HepG2 (cell line): ENCODE data around the gene TMEM59. TPM values are rescaled to one million over a fixed set of nuclear protein-coding genes. Genes with fewer than 3 reads are reported as not detected.

Source experiments
- CBFB ChIP-seq: sonication (generic); formaldehyde crosslinking; IDR thresholded peaks from 2 replicates; pipeline ENCODE4 v1.4.0; 2020; ENCODE audit warnings: missing genetic modification reagents
- ELK4 ChIP-seq: sonication (generic); formaldehyde crosslinking; IDR thresholded peaks from 2 replicates; pipeline ENCODE4 v1.9.0; 2021; ENCODE audit warnings: missing genetic modification reagents, borderline replicate concordance
- SIN3B ChIP-seq: fragments of 150-350 bp; IDR thresholded peaks from 2 replicates; pipeline ENCODE4 v1.6.1; 2014; ENCODE audit warnings: low read length
- STAT5B ChIP-seq: sonication (generic); formaldehyde crosslinking; IDR thresholded peaks from 2 replicates; pipeline ENCODE4 v1.4.0; 2020; ENCODE audit warnings: missing genetic modification reagents
- STAT6 ChIP-seq: sonication (generic); formaldehyde crosslinking; IDR thresholded peaks from 2 replicates; pipeline ENCODE4 v1.4.0; 2020; ENCODE audit warnings: missing genetic modification reagents, mild to moderate bottlenecking, borderline replicate concordance
- TFDP1 ChIP-seq: IDR thresholded peaks from 2 replicates; pipeline ENCODE4 v1.6.1; 2016; ENCODE audit warnings: missing compliant biosample characterization, missing genetic modification reagents, borderline replicate concordance
- THYN1 ChIP-seq: sonication (generic); formaldehyde crosslinking; IDR thresholded peaks from 2 replicates; pipeline ENCODE4 v1.8.1; 2023; ENCODE audit warnings: low read depth, mild to moderate bottlenecking, moderate library complexity, missing genetic modification reagents, borderline replicate concordance
- ZBTB7B ChIP-seq: sonication (generic); formaldehyde crosslinking; IDR thresholded peaks from 2 replicates; pipeline ENCODE4 v1.4.0; 2020; ENCODE audit warnings: missing genetic modification reagents
- ZFP1 ChIP-seq: IDR thresholded peaks from 2 replicates; pipeline ENCODE4 v1.6.1; 2016
- ZNF12 ChIP-seq: sonication (generic); formaldehyde crosslinking; IDR thresholded peaks from 2 replicates; pipeline ENCODE4 v1.5.0; 2020; ENCODE audit warnings: missing genetic modification reagents
- ZNF235 ChIP-seq: sonication (generic); formaldehyde crosslinking; IDR thresholded peaks from 2 replicates; pipeline ENCODE4 v1.8.1; 2023; ENCODE audit warnings: mild to moderate bottlenecking, missing genetic modification reagents, borderline replicate concordance
- ZNF282 ChIP-seq: fragments of 450-650 bp; IDR thresholded peaks from 2 replicates; pipeline ENCODE4 v1.6.1; 2018; ENCODE audit not compliant: partially characterized antibody
- ZNF331 ChIP-seq: sonication (generic); formaldehyde crosslinking; IDR thresholded peaks from 2 replicates; pipeline ENCODE4 v1.4.0; 2020; ENCODE audit warnings: missing genetic modification reagents
- ZNF788 ChIP-seq: sonication (generic); formaldehyde crosslinking; IDR thresholded peaks from 2 replicates; pipeline ENCODE4 v1.5.0; 2020; ENCODE audit warnings: mild to moderate bottlenecking, missing genetic modification reagents, borderline replicate concordance
- polyA plus RNA-seq, 8 experiments: library from polyadenylated mRNA; depleted of rRNA in 3 of 8; stranded (reverse) in 7 of 8; unstranded in 1 of 8; fragments of >200 nt; fragmentation: Illumina TruSeq in 4 of 8; extraction: Trizol in 4 of 8; gene quantifications; 2 replicates each; pipeline versions ENCODE4 v1.2.1 to v1.2.3, GENCODE V29; 2011 to 2016; ENCODE audit warnings: low read depth in 4 of 8, missing spikeins in 1 of 8, mixed read lengths in 1 of 8; ENCODE audit not compliant: insufficient read depth in 1 of 8
- total RNA-seq, 5 experiments: library from RNA; depleted of rRNA; stranded (reverse); fragments of >200 nt; fragmentation: Illumina TruSeq; extraction: Trizol; gene quantifications; 2 replicates each; pipeline ENCODE4 v1.2.3, GENCODE V29; 2016; ENCODE audit warnings: low read depth in 1 of 5
- TF ChIP-seq, protein P1 (sequence below): IDR thresholded peaks from 2 replicates; pipeline ENCODE4 v1.6.1; 2016; ENCODE audit warnings: low read depth, missing genetic modification reagents, missing compliant biosample characterization
- TF ChIP-seq, protein P2 (sequence below): IDR thresholded peaks from 2 replicates; pipeline ENCODE4 v1.6.1; 2016; ENCODE audit warnings: low read depth, control low read depth
- TF ChIP-seq, protein P3 (sequence below): sonication (generic); formaldehyde crosslinking; IDR thresholded peaks from 2 replicates; pipeline ENCODE4 v1.5.0; 2020; ENCODE audit warnings: mild to moderate bottlenecking, low read depth, missing genetic modification reagents, borderline replicate concordance

The TMEM59 gene
- total and polyA plus RNA-seq, 2 of the 13 experiments (the other 11 are each of a cell fraction or from before 2014, with no cell fraction given): 147 to 363 TPM

GRCh38 chr1:53992085-53992874 is 60.7 kb downstream of the TMEM59 start (continued):
- TF ChIP-seq, protein P1, sequence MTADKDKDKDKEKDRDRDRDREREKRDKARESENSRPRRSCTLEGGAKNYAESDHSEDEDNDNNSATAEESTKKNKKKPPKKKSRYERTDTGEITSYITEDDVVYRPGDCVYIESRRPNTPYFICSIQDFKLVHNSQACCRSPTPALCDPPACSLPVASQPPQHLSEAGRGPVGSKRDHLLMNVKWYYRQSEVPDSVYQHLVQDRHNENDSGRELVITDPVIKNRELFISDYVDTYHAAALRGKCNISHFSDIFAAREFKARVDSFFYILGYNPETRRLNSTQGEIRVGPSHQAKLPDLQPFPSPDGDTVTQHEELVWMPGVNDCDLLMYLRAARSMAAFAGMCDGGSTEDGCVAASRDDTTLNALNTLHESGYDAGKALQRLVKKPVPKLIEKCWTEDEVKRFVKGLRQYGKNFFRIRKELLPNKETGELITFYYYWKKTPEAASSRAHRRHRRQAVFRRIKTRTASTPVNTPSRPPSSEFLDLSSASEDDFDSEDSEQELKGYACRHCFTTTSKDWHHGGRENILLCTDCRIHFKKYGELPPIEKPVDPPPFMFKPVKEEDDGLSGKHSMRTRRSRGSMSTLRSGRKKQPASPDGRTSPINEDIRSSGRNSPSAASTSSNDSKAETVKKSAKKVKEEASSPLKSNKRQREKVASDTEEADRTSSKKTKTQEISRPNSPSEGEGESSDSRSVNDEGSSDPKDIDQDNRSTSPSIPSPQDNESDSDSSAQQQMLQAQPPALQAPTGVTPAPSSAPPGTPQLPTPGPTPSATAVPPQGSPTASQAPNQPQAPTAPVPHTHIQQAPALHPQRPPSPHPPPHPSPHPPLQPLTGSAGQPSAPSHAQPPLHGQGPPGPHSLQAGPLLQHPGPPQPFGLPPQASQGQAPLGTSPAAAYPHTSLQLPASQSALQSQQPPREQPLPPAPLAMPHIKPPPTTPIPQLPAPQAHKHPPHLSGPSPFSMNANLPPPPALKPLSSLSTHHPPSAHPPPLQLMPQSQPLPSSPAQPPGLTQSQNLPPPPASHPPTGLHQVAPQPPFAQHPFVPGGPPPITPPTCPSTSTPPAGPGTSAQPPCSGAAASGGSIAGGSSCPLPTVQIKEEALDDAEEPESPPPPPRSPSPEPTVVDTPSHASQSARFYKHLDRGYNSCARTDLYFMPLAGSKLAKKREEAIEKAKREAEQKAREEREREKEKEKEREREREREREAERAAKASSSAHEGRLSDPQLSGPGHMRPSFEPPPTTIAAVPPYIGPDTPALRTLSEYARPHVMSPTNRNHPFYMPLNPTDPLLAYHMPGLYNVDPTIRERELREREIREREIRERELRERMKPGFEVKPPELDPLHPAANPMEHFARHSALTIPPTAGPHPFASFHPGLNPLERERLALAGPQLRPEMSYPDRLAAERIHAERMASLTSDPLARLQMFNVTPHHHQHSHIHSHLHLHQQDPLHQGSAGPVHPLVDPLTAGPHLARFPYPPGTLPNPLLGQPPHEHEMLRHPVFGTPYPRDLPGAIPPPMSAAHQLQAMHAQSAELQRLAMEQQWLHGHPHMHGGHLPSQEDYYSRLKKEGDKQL (CRISPR knock-in tag): no peak
- TF ChIP-seq STAT6 (no peak), ZNF282 (no peak), ZFP1 (no peak), STAT5B (CRISPR knock-in tag) (no peak), ZNF12 (CRISPR knock-in tag) (no peak), ZNF331 (CRISPR knock-in tag) (peak; percentile 53), ZNF788 (CRISPR knock-in tag) (no peak), ZNF235 (CRISPR knock-in tag) (no peak), CBFB (CRISPR knock-in tag) (no peak), SIN3B (no peak), TFDP1 (CRISPR knock-in tag) (no peak), ELK4 (CRISPR knock-in tag) (no peak), ZBTB7B (no peak), THYN1 (CRISPR knock-in tag) (no peak)
- TF ChIP-seq, protein P2, sequence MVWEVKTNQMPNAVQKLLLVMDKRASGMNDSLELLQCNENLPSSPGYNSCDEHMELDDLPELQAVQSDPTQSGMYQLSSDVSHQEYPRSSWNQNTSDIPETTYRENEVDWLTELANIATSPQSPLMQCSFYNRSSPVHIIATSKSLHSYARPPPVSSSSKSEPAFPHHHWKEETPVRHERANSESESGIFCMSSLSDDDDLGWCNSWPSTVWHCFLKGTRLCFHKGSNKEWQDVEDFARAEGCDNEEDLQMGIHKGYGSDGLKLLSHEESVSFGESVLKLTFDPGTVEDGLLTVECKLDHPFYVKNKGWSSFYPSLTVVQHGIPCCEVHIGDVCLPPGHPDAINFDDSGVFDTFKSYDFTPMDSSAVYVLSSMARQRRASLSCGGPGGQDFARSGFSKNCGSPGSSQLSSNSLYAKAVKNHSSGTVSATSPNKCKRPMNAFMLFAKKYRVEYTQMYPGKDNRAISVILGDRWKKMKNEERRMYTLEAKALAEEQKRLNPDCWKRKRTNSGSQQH (CRISPR knock-in tag): no peak
- TF ChIP-seq, protein P3, sequence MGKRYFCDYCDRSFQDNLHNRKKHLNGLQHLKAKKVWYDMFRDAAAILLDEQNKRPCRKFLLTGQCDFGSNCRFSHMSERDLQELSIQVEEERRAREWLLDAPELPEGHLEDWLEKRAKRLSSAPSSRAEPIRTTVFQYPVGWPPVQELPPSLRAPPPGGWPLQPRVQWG (CRISPR knock-in tag): no peak
